Testis (tissue), 2 donors: Measurements from ENCODE around the gene GSTA4.

ENCODE experiments used
- CTCF ChIP-seq, 3 experiments: fragments of 450-650 bp in 2 of 3; fragments of 200-600 bp in 1 of 3; sonication (generic) in 1 of 3; IDR thresholded peaks; one replicate each; pipeline ENCODE4 v1.5.1; 2016 to 2019; ENCODE audit warnings: antibody characterized with exemption in 3 of 3, mild to moderate bottlenecking in 2 of 3, moderate library complexity in 1 of 3
- POLR2A ChIP-seq: fragments of 450-650 bp; IDR thresholded peaks from one replicate; pipeline ENCODE4 v1.6.1; 2017; ENCODE audit warnings: antibody characterized with exemption, mild to moderate bottlenecking, moderate library complexity

GRCh38 chr6:53028467-53028866, 33.4 kb upstream of the GSTA4 start:
- TF ChIP-seq CTCF (IDR thresholded peaks at IDR 0.05) (no peak), POLR2A (no peak)
